Naive B cell (primary cell): ENCODE data around the gene DDO. TPM values are rescaled to one million over a fixed set of nuclear protein-coding genes. Genes with fewer than 3 reads are reported as not detected.

Experiments used
- ATAC-seq, 2 donors: fragments of 150-1000 bp; cut with Tn5 transposase; 2 replicates each; pipeline ENCODE4 v1.10.0; 2021; ENCODE audit warnings: low read depth in 2 of 2, mild to moderate bottlenecking in 2 of 2, moderate library complexity in 2 of 2
- DNase-seq: peaks from one replicate; pipeline ENCODE4 v3.0.0; 2022
- H3K27ac Mint-ChIP-seq, 6 donors: one replicate each; pipeline ENCODE4 v1.8.0; 2020 to 2022; ENCODE audit warnings: mild to moderate bottlenecking in 6 of 6, mixed read lengths in 6 of 6, moderate library complexity in 5 of 6, inconsistent platforms in 2 of 6
- H3K27me3 Mint-ChIP-seq, 3 donors: one replicate each; pipeline ENCODE4 v1.8.0; 2021 to 2022; ENCODE audit warnings: mixed read lengths in 3 of 3, mild to moderate bottlenecking in 1 of 3
- H3K36me3 Mint-ChIP-seq, 2 donors: one replicate each; pipeline ENCODE4 v1.8.0; 2020 to 2022; ENCODE audit warnings: mixed read lengths in 2 of 2, inconsistent platforms in 1 of 2, mild to moderate bottlenecking in 1 of 2
- H3K4me1 Mint-ChIP-seq, 3 donors: one replicate each; pipeline ENCODE4 v1.8.0; 2020 to 2022; ENCODE audit warnings: mixed read lengths in 3 of 3, inconsistent platforms in 1 of 3, mild to moderate bottlenecking in 1 of 3, moderate library complexity in 1 of 3
- H3K4me3 Mint-ChIP-seq, 8 donors: one replicate each; pipeline ENCODE4 v1.8.0; 2020 to 2022; ENCODE audit warnings: mild to moderate bottlenecking in 8 of 8, mixed read lengths in 8 of 8, moderate library complexity in 8 of 8, inconsistent platforms in 2 of 8
- H3K9me3 Mint-ChIP-seq, 7 donors: one replicate each; pipeline ENCODE4 v1.8.0; 2020 to 2022; ENCODE audit warnings: mixed read lengths in 7 of 7, mild to moderate bottlenecking in 5 of 7, inconsistent platforms in 2 of 7, moderate library complexity in 1 of 7
- polyA plus RNA-seq, 6 donors: library from polyadenylated mRNA; unstranded; fragments of 300-500 nt; fragmentation: Illumina TruSeq; gene quantifications; one replicate each; pipeline ENCODE4 v1.2.3, GENCODE V29; 2021; ENCODE audit warnings: low read depth in 6 of 6

Gene DDO
- polyA plus RNA-seq, 6 donors from 2014 or later, result not detected

GRCh38 chr6:110385458-110385863 is 29.9 kb downstream of the DDO start:
- Mint-ChIP-seq H3K4me3 (no peak overlapping the region), H3K36me3 (no peaks in the 10 kb centered on the region), H3K27ac (no peak overlapping the region), H3K27me3 (peaks cover 0 to 6% (median 0%) of the 10 kb centered on the region in 3 donors), H3K4me1 (no peaks in the 10 kb centered on the region), H3K9me3 (peaks cover 0 to 3% (median 0%) of the 10 kb centered on the region in 7 donors)
- DNase-seq, result no peak
- no peak for ATAC-seq

GRCh38 chr6:110378552-110378951 is 36.8 kb downstream of the DDO start:
- H3K9me3 Mint-ChIP-seq, result peaks cover 0 to 4% (median 0%) of the 10 kb centered on the region in 7 donors
- H3K27ac Mint-ChIP-seq, result no peak overlapping the region
- ATAC-seq (no peak), DNase-seq (no peak)
- peaks cover 6 to 15% (median 13%) of the 10 kb centered on the region in 3 donors for H3K27me3 Mint-ChIP-seq
- H3K4me3 Mint-ChIP-seq, result no peak overlapping the region
- H3K36me3 Mint-ChIP-seq, result no peaks in the 10 kb centered on the region
- H3K4me1 Mint-ChIP-seq, result peaks cover 0 to 4% (median 4%) of the 10 kb centered on the region in 3 donors

- ATAC-seq (no peak), DNase-seq (no peak)
- Mint-ChIP-seq H3K9me3 (peaks cover 0 to 6% (median 0%) of the 10 kb centered on the region in 7 donors), H3K36me3 (peaks cover 0 to 8% of the 10 kb centered on the region in 2 donors), H3K27me3 (peaks cover 9 to 23% (median 16%) of the 10 kb centered on the region in 3 donors), H3K4me1 (peaks cover 7 to 10% (median 9%) of the 10 kb centered on the region in 3 donors), H3K4me3 (no peak overlapping the region), H3K27ac (no peak overlapping the region)
Observed at GRCh38 chr6:110369066-110369465, 46.3 kb downstream of the DDO start.

GRCh38 chr6:110368284-110368683 is 47.1 kb downstream of the DDO start:
- H3K27me3 Mint-ChIP-seq, result peaks cover 7 to 26% (median 16%) of the 10 kb centered on the region in 3 donors
- no peak overlapping the region for H3K4me3 Mint-ChIP-seq
- peaks cover 0 to 8% of the 10 kb centered on the region in 2 donors for H3K36me3 Mint-ChIP-seq
- peaks cover 5 to 9% (median 8%) of the 10 kb centered on the region in 3 donors for H3K4me1 Mint-ChIP-seq
- no peak overlapping the region for H3K27ac Mint-ChIP-seq
- ATAC-seq (no peak), DNase-seq (no peak)
- peaks cover 0 to 6% (median 0%) of the 10 kb centered on the region in 7 donors for H3K9me3 Mint-ChIP-seq

GRCh38 chr6:110367825-110368224 is 47.5 kb downstream of the DDO start:
- no peak overlapping the region for H3K4me3 Mint-ChIP-seq
- no peak for ATAC-seq

GRCh38 chr6:110366975-110367374 is 48.4 kb downstream of the DDO start:
- no peak overlapping the region for H3K4me3 Mint-ChIP-seq
- DNase-seq (no peak), ATAC-seq (no peak)
- H3K27ac Mint-ChIP-seq, result no peak overlapping the region
- H3K9me3 Mint-ChIP-seq, result peaks cover 0 to 6% (median 0%) of the 10 kb centered on the region in 7 donors
- H3K27me3 Mint-ChIP-seq, result peaks cover 15 to 19% (median 17%) of the 10 kb centered on the region in 3 donors
- H3K36me3 Mint-ChIP-seq, result peaks cover 0 to 9% of the 10 kb centered on the region in 2 donors
- peaks cover 0 to 8% (median 5%) of the 10 kb centered on the region in 3 donors for H3K4me1 Mint-ChIP-seq

More at GRCh38 chr6:110367825-110368224, 47.5 kb downstream of the DDO start:
- Mint-ChIP-seq H3K9me3 (peaks cover 0 to 6% (median 0%) of the 10 kb centered on the region in 7 donors), H3K27me3 (peaks cover 8 to 25% (median 17%) of the 10 kb centered on the region in 3 donors), H3K36me3 (peaks cover 0 to 8% of the 10 kb centered on the region in 2 donors), H3K4me1 (peaks cover 5 to 9% (median 8%) of the 10 kb centered on the region in 3 donors), H3K27ac (no peak overlapping the region)
- no peak for DNase-seq

GRCh38 chr6:110366256-110366655 is 49.1 kb downstream of the DDO start:
- H3K27ac Mint-ChIP-seq, result no peak overlapping the region
- H3K27me3 Mint-ChIP-seq, result peaks cover 9 to 18% (median 17%) of the 10 kb centered on the region in 3 donors
- ATAC-seq (no peak), DNase-seq (no peak)
- peaks cover 0 to 5% (median 1%) of the 10 kb centered on the region in 7 donors for H3K9me3 Mint-ChIP-seq
- H3K4me3 Mint-ChIP-seq, result no peak overlapping the region
- H3K4me1 Mint-ChIP-seq, result peaks cover 0 to 8% (median 5%) of the 10 kb centered on the region in 3 donors
- H3K36me3 Mint-ChIP-seq, result peaks cover 0 to 11% of the 10 kb centered on the region in 2 donors

GRCh38 chr6:110364364-110365105 is 50.8 kb downstream of the DDO start:
- DNase-seq (no peak), ATAC-seq (no peak)
- H3K9me3 Mint-ChIP-seq, result peaks cover 0 to 6% (median 1%) of the 10 kb centered on the region in 7 donors
- no peak overlapping the region for H3K4me3 Mint-ChIP-seq
- peaks cover 0 to 15% of the 10 kb centered on the region in 2 donors for H3K36me3 Mint-ChIP-seq
- peaks cover 0 to 8% (median 5%) of the 10 kb centered on the region in 3 donors for H3K4me1 Mint-ChIP-seq
- H3K27ac Mint-ChIP-seq, result no peak overlapping the region
- peaks cover 21 to 26% (median 22%) of the 10 kb centered on the region in 3 donors for H3K27me3 Mint-ChIP-seq

- no peak for DNase-seq
- H3K36me3 Mint-ChIP-seq, result peaks cover 0 to 15% of the 10 kb centered on the region in 2 donors
- H3K9me3 Mint-ChIP-seq, result peaks cover 0 to 6% (median 1%) of the 10 kb centered on the region in 7 donors
- no peak overlapping the region for H3K27ac Mint-ChIP-seq
- no peak overlapping the region for H3K4me3 Mint-ChIP-seq
- H3K4me1 Mint-ChIP-seq, result peaks cover 0 to 9% (median 5%) of the 10 kb centered on the region in 3 donors
- no peak for ATAC-seq
- peaks cover 29 to 32% (median 30%) of the 10 kb centered on the region in 3 donors for H3K27me3 Mint-ChIP-seq
Observed at GRCh38 chr6:110363748-110364147, 51.6 kb downstream of the DDO start.

GRCh38 chr6:110360676-110361075 is 54.7 kb downstream of the DDO start:
- Mint-ChIP-seq H3K36me3 (peaks cover 0 to 15% of the 10 kb centered on the region in 2 donors), H3K27me3 (peaks cover 42 to 57% (median 57%) of the 10 kb centered on the region in 3 donors)

GRCh38 chr6:110359556-110359955 is 55.8 kb downstream of the DDO start:
- H3K4me3 Mint-ChIP-seq, result peak overlapping the region in 7 of 8 donors; percentile 22 to 83 (median 64)
- no peak for ATAC-seq
- peaks cover 0 to 15% of the 10 kb centered on the region in 2 donors for H3K36me3 Mint-ChIP-seq
- peaks cover 0 to 6% (median 1%) of the 10 kb centered on the region in 7 donors for H3K9me3 Mint-ChIP-seq
- no peak for DNase-seq
- H3K27me3 Mint-ChIP-seq, result peaks cover 42 to 61% (median 61%) of the 10 kb centered on the region in 3 donors
- peak overlapping the region in 1 of 6 donors; percentile 6 for H3K27ac Mint-ChIP-seq
- peaks cover 12 to 20% (median 15%) of the 10 kb centered on the region in 3 donors for H3K4me1 Mint-ChIP-seq

More at GRCh38 chr6:110360676-110361075, 54.7 kb downstream of the DDO start:
- Mint-ChIP-seq H3K4me1 (peaks cover 12 to 23% (median 15%) of the 10 kb centered on the region in 3 donors), H3K4me3 (peak overlapping the region in 1 of 8 donors; percentile 22), H3K27ac (no peak overlapping the region), H3K9me3 (peaks cover 0 to 6% (median 1%) of the 10 kb centered on the region in 7 donors)
- DNase-seq, result no peak
- no peak for ATAC-seq

- DNase-seq (no peak), ATAC-seq (no peak)
- H3K4me1 Mint-ChIP-seq, result peaks cover 12 to 20% (median 15%) of the 10 kb centered on the region in 3 donors
- peak overlapping the region; percentile 17 to 83 (median 68) for H3K4me3 Mint-ChIP-seq
- H3K9me3 Mint-ChIP-seq, result peaks cover 0 to 6% (median 1%) of the 10 kb centered on the region in 7 donors
- peaks cover 0 to 15% of the 10 kb centered on the region in 2 donors for H3K36me3 Mint-ChIP-seq
- H3K27ac Mint-ChIP-seq, result no peak overlapping the region
- peaks cover 47 to 61% (median 56%) of the 10 kb centered on the region in 3 donors for H3K27me3 Mint-ChIP-seq
Observed at GRCh38 chr6:110358553-110359160, 56.7 kb downstream of the DDO start.
